HG02798 (cell line): ENCODE results near the gene PYCARD.
"Not testable (repeated sequence)": the region's sequence is repeated elsewhere in the genome, so short reads cannot be mapped to it uniquely, and the experiment has no call there.

Experiments used
- ATAC-seq: cut with Tn5 transposase; IDR thresholded peaks from one replicate; pipeline ENCODE4 v1.9.1; 2021; ENCODE audit warnings: mild to moderate bottlenecking; ENCODE audit not compliant: unreplicated experiment, poor library complexity

Gene PYCARD

GRCh38 chr16:31202414-31203375, at the start of gene PYCARD:
Gene PYCARD, minus strand, starts transcription at chr16:31202760. Its CDS starts 70 bp downstream, at chr16:31202690.
- peak; percentile 40 for ATAC-seq

GRCh38 chr16:31251435-31251834, 48.9 kb upstream of the PYCARD start:
- no peak for ATAC-seq

GRCh38 chr16:31250782-31251384, 48.3 kb upstream of the PYCARD start:
- ATAC-seq: no peak

- ATAC-seq: no peak
Measured at GRCh38 chr16:31248344-31248743, 45.8 kb upstream of the PYCARD start.

GRCh38 chr16:31246296-31246695, 43.7 kb upstream of the PYCARD start:
- ATAC-seq: no peak

GRCh38 chr16:31245598-31245997, 43.0 kb upstream of the PYCARD start:
- ATAC-seq: not testable (repeated sequence)

GRCh38 chr16:31243734-31244670, 41.4 kb upstream of the PYCARD start:
- ATAC-seq: no peak

- ATAC-seq: no peak
Measured at GRCh38 chr16:31242206-31242605, 39.6 kb upstream of the PYCARD start.

GRCh38 chr16:31238041-31238440, 35.5 kb upstream of the PYCARD start:
- no peak for ATAC-seq

- no peak for ATAC-seq
Measured at GRCh38 chr16:31229501-31229900, 26.9 kb upstream of the PYCARD start.

GRCh38 chr16:31228206-31228605, 25.6 kb upstream of the PYCARD start:
- no peak for ATAC-seq

- no peak for ATAC-seq
Measured at GRCh38 chr16:31225193-31225592, 22.6 kb upstream of the PYCARD start.

- ATAC-seq: no peak
Measured at GRCh38 chr16:31224092-31224955, 21.8 kb upstream of the PYCARD start.

- no peak for ATAC-seq
Measured at GRCh38 chr16:31223044-31223443, 20.5 kb upstream of the PYCARD start.

- ATAC-seq: no peak
Measured at GRCh38 chr16:31221357-31222160, 19.0 kb upstream of the PYCARD start.

- ATAC-seq: no peak
Measured at GRCh38 chr16:31219154-31219741, 16.7 kb upstream of the PYCARD start.

- no peak for ATAC-seq
Measured at GRCh38 chr16:31217136-31217530, 14.6 kb upstream of the PYCARD start.

- no peak for ATAC-seq
Measured at GRCh38 chr16:31216422-31217135, 14.0 kb upstream of the PYCARD start, which contains the start of gene PYDC1. Gene PYDC1, minus strand, starts transcription at chr16:31217135. Its CDS starts 107 bp downstream, at chr16:31217028.
